ENCODE results near the gene SH2B3. TPM values are rescaled to one million over a fixed set of nuclear protein-coding genes. Genes with fewer than 3 reads are reported as not detected.

SH2B3 gene
- total RNA-seq, 1 donor from 2014 or later, result 2.8 TPM

DNA sequence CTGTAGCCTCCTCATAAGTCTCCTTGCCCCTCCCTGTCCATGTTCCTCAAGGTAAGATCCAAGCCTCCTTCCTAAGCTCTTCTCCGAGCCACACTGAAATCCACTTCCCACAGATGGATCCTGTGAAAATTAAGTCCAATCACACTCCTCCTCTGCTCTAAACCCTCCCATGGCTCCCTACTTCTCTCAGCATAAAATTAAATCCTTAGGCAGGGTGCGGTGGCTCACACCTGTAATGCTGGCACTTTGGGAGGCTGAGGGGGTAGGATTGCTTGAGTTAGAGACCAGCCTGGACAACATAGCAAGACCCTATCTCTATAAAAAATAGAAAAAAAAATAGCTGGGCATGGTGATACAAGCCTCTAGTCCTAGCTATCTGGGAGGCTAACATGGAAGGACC is 39.1 kb upstream of the SH2B3 start:
- Mint-ChIP-seq H3K4me1 (peaks cover 25% of the 10 kb centered on the region), H3K27me3 (ENCODE audit: insufficient read depth, low read depth) (peaks cover 14% of the 10 kb centered on the region), H3K9me3 (no peaks in the 10 kb centered on the region), H3K36me3 (peaks cover 7% of the 10 kb centered on the region), H3K4me3 (no peak overlapping the region), H3K27ac (no peak overlapping the region)
- Histone ChIP-seq H3K79me2 (ENCODE audit: low read depth) (no peaks in the 10 kb centered on the region), H3K4me1 (peaks cover 6% of the 10 kb centered on the region), H3K27ac (no peak overlapping the region), H3F3A (ENCODE audit: low read depth) (peaks cover 3% of the 10 kb centered on the region), H4K20me1 (ENCODE audit: low read depth) (peaks cover 22% of the 10 kb centered on the region), H3K9ac (no peak overlapping the region), H3K4me2 (no peak overlapping the region), H2AFZ (replicated peaks) (no peak overlapping the region), H3K4me3 (no peak overlapping the region), H3K27me3 (peaks cover 23% of the 10 kb centered on the region), H3K36me3 (no peaks in the 10 kb centered on the region), H3K9me3 (ENCODE audit: low read depth) (no peaks in the 10 kb centered on the region)
- TF ChIP-seq, protein P1, sequence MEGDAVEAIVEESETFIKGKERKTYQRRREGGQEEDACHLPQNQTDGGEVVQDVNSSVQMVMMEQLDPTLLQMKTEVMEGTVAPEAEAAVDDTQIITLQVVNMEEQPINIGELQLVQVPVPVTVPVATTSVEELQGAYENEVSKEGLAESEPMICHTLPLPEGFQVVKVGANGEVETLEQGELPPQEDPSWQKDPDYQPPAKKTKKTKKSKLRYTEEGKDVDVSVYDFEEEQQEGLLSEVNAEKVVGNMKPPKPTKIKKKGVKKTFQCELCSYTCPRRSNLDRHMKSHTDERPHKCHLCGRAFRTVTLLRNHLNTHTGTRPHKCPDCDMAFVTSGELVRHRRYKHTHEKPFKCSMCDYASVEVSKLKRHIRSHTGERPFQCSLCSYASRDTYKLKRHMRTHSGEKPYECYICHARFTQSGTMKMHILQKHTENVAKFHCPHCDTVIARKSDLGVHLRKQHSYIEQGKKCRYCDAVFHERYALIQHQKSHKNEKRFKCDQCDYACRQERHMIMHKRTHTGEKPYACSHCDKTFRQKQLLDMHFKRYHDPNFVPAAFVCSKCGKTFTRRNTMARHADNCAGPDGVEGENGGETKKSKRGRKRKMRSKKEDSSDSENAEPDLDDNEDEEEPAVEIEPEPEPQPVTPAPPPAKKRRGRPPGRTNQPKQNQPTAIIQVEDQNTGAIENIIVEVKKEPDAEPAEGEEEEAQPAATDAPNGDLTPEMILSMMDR (IDR thresholded peaks at IDR 0.05), result no peak
- TF ChIP-seq EZH2 (IDR thresholded peaks at IDR 0.05) (no peak), EZH2phosphoT487 (IDR thresholded peaks at IDR 0.05) (no peak)
- DNase-seq (ENCODE audit: low spot score), result no peak

DNA sequence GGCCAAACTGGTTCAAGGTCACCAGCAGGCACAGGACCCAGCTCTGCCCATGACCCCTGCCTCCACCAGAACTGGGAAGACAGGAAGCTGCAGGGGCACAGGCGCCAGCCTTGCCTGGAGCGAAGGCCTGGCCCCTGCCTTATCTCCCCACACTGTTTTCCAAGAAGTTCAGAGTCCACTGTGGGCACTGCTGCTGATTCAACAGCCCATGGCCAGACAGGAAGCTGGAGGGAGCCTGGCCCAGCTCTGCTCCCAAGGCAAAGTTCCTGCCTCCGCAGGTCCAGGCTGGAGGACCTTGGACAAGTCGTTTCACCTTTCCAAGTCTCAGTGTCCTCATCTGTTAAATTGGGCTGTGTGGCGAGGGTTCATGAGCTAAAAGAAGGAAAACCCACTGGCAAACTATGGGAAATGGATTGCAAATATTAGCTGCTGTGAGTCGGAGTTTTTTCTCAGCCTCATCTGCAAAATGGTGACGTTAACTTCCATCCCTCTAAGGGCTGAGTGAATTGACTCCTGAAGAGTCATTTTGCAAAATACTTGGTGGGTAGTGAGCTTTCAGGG is 38.0 kb upstream of the SH2B3 start:
- Histone ChIP-seq H3F3A (ENCODE audit: low read depth) (peaks cover 3% of the 10 kb centered on the region), H3K4me1 (peaks cover 6% of the 10 kb centered on the region), H2AFZ (replicated peaks) (no peak overlapping the region), H3K79me2 (ENCODE audit: low read depth) (no peaks in the 10 kb centered on the region), H3K9ac (no peak overlapping the region), H3K36me3 (no peaks in the 10 kb centered on the region), H4K20me1 (ENCODE audit: low read depth) (peaks cover 22% of the 10 kb centered on the region), H3K27ac (no peak overlapping the region), H3K4me2 (peak overlapping the region; percentile 88), H3K27me3 (peaks cover 23% of the 10 kb centered on the region), H3K4me3 (peak overlapping the region; percentile 66), H3K9me3 (ENCODE audit: low read depth) (no peaks in the 10 kb centered on the region)
- no peak for DNase-seq (ENCODE audit: low spot score)
- H3K9me3 Mint-ChIP-seq, result no peaks in the 10 kb centered on the region
- H3K4me3 Mint-ChIP-seq, result peak overlapping the region; percentile 90
- peaks cover 25% of the 10 kb centered on the region for H3K4me1 Mint-ChIP-seq
- TF ChIP-seq EZH2phosphoT487 (IDR thresholded peaks at IDR 0.05) (no peak), EZH2 (IDR thresholded peaks at IDR 0.05) (no peak)
- TF ChIP-seq, protein P1 (IDR thresholded peaks at IDR 0.05), result no peak
- peaks cover 7% of the 10 kb centered on the region for H3K36me3 Mint-ChIP-seq
- peaks cover 14% of the 10 kb centered on the region for H3K27me3 Mint-ChIP-seq (ENCODE audit: insufficient read depth, low read depth)
- H3K27ac Mint-ChIP-seq, result no peak overlapping the region

DNA sequence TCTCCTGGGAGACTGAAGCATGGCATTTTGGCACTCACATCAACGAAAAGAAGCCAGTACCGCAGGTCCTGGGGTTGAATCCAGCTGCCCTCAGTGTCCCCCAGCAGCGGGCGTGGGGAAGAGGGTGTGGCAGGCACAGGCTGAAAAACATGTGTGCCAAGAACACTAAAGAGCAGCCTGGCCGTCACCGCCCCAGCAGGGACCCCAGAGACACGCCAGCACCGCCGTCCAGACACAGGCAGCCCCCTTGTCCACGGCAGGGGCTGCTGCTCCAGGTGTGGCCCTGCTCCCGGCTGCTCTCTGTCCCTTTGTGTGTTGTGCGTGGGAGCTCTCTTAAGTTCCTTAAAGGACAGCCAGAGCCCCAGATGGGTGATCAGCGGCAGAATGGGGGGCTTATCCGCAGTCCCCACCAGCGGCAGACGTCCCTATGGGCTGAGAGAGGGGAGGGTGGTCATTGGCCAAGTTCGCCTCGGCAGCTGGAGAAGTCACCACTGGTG is 37.4 kb upstream of the SH2B3 start:
- peaks cover 25% of the 10 kb centered on the region for H3K4me1 Mint-ChIP-seq
- peak; percentile 31 for DNase-seq (ENCODE audit: low spot score)
- Histone ChIP-seq H3K4me1 (peaks cover 6% of the 10 kb centered on the region), H3K36me3 (no peaks in the 10 kb centered on the region), H3K27ac (no peak overlapping the region), H4K20me1 (ENCODE audit: low read depth) (peaks cover 22% of the 10 kb centered on the region), H3F3A (ENCODE audit: low read depth) (peaks cover 3% of the 10 kb centered on the region), H3K9ac (peak overlapping the region; percentile 10), H3K9me3 (ENCODE audit: low read depth) (no peaks in the 10 kb centered on the region), H3K79me2 (ENCODE audit: low read depth) (no peaks in the 10 kb centered on the region), H2AFZ (replicated peaks) (peak overlapping the region; percentile 56), H3K27me3 (peaks cover 23% of the 10 kb centered on the region), H3K4me3 (peak overlapping the region; percentile 66), H3K4me2 (peak overlapping the region; percentile 88)
- H3K27ac Mint-ChIP-seq, result no peak overlapping the region
- H3K27me3 Mint-ChIP-seq (ENCODE audit: insufficient read depth, low read depth), result peaks cover 14% of the 10 kb centered on the region
- peak overlapping the region; percentile 90 for H3K4me3 Mint-ChIP-seq
- TF ChIP-seq, protein P1 (IDR thresholded peaks at IDR 0.05), result no peak
- TF ChIP-seq EZH2phosphoT487 (IDR thresholded peaks at IDR 0.05) (no peak), EZH2 (IDR thresholded peaks at IDR 0.05) (no peak)
- H3K36me3 Mint-ChIP-seq, result peaks cover 7% of the 10 kb centered on the region
- H3K9me3 Mint-ChIP-seq, result no peaks in the 10 kb centered on the region
